Transverse colon (tissue), 4 donors: ENCODE measurements around the gene SNX11.

Source experiments
- EP300 ChIP-seq: sonication (generic); formaldehyde crosslinking; IDR thresholded peaks from one replicate; pipeline ENCODE4 v1.6.1; 2017; ENCODE audit warnings: antibody characterized with exemption, low read depth
- POLR2A ChIP-seq: fragments of 450-650 bp; IDR thresholded peaks from one replicate; pipeline ENCODE4 v1.6.1; 2016; ENCODE audit warnings: antibody characterized with exemption, mild to moderate bottlenecking, moderate library complexity
- POLR2AphosphoS5 ChIP-seq, 3 donors: sonication (generic); formaldehyde crosslinking; IDR thresholded peaks; one replicate each; pipeline ENCODE4 v1.6.1; 2016; ENCODE audit warnings: antibody characterized with exemption in 3 of 3
- TF ChIP-seq, protein P1 (sequence below), 5 experiments: fragments of 200-600 bp in 3 of 5; fragments of 450-650 bp in 2 of 5; sonication (generic) in 3 of 5; IDR thresholded peaks; 1 replicate in 2 of 5; 2 replicates in 3 of 5; pipeline ENCODE4 v1.5.1; 2016 to 2017; ENCODE audit warnings: antibody characterized with exemption in 5 of 5, inconsistent platforms in 3 of 5, mild to moderate bottlenecking in 2 of 5, moderate library complexity in 1 of 5

GRCh38 chr17:48128400-48128799, 20.8 kb downstream of the SNX11 start:
- TF ChIP-seq POLR2A: no peak
- TF ChIP-seq, protein P1, sequence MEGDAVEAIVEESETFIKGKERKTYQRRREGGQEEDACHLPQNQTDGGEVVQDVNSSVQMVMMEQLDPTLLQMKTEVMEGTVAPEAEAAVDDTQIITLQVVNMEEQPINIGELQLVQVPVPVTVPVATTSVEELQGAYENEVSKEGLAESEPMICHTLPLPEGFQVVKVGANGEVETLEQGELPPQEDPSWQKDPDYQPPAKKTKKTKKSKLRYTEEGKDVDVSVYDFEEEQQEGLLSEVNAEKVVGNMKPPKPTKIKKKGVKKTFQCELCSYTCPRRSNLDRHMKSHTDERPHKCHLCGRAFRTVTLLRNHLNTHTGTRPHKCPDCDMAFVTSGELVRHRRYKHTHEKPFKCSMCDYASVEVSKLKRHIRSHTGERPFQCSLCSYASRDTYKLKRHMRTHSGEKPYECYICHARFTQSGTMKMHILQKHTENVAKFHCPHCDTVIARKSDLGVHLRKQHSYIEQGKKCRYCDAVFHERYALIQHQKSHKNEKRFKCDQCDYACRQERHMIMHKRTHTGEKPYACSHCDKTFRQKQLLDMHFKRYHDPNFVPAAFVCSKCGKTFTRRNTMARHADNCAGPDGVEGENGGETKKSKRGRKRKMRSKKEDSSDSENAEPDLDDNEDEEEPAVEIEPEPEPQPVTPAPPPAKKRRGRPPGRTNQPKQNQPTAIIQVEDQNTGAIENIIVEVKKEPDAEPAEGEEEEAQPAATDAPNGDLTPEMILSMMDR (IDR thresholded peaks at IDR 0.05): no peak
- no peak for TF ChIP-seq POLR2AphosphoS5 (IDR thresholded peaks at IDR 0.05)
- TF ChIP-seq EP300: no peak
